Left forelimb (tissue), 1 donor: ENCODE results near the gene JUP.
"Not testable (repeated sequence)": the region's sequence is repeated elsewhere in the genome, so short reads cannot be mapped to it uniquely, and the experiment has no call there.

Experiments
- DNase-seq: peaks from one replicate; pipeline ENCODE4 v3.0.0-alpha.2; 2018; ENCODE audit warnings: low spot score

JUP gene

DNA sequence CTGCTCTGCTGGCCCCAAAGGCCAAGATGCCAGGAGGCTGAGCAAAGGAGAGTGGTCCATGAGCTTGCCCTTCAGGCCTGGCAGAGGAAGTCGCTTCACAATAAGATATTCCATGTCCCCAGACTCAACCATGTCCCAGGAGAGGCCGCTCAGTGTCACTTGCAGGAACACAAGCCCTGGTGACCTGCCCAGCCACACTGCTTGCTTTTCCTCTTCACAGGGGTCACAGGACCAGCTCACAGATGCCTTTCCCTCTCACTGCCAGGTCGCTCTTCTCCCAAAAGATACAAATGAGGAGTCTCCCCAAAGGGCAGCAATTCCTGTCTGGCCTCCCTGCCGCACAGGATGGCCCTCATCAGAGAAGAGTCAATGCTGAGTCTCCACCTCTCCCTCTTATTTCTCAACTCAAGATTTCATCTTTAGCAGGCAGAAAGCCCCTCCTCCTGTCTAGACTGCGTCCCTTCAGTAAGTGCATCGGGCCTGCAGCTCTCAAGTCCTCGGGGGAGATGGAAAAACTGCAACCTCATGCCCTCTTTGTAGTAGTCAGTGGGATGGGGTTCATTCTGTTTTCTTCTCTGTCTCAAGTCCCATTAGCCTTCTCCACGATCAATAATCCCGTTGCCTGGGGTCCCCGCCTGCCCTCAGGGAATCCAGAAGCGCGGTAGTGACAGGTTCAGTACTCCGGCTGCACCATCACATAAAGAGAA is 5.0 kb downstream of the JUP start:
- no peak for DNase-seq

DNA sequence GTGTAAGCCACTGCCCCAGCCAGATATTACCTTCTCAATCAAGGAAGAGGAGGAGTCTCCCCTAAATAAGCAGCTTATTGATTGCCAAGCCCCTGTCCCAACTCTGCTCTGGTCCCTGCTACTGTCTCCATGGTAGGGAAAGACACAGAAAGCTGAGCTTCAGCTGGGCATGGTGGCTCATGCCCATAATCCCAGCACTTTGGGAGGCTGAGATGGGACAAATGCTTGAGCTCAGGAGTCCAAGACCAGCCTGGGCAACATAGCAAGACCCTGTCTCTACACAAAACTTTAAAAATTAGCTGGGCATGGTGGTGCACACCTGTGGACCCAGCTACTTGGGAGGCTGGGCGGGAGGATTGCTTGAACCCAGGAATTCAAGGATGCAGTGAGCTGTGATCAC is 6.6 kb downstream of the JUP start:
- DNase-seq, result no peak

GRCh38 chr17:41777574-41778188 is 8.8 kb downstream of the JUP start:
- DNase-seq, result peak; percentile 86

DNA sequence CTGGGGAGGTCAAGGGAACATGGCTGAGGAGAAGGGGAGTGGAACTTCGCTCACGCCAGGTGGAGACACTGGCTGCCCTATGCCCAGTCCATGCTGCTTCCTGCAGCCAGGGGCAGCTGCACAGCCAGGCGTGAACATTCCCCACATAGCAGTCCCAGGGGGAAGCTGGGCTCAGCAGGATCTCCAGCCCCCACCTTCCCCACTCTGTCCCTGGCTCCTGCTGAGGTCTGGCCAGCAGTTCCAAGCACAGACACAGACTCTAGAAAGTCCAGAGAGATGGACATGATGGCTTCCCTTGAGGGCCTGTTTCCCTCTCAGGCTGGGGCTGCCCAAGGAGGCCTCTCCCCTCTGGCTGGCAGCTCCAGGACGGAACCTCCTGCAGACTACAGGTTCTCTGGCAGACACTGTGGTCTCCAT is 9.3 kb downstream of the JUP start:
- DNase-seq, result no peak

- not testable (repeated sequence) for DNase-seq
Observed at GRCh38 chr17:41776262-41776900, 10.1 kb downstream of the JUP start.

- no peak for DNase-seq
Observed at GRCh38 chr17:41775394-41776226, 10.9 kb downstream of the JUP start.

DNA sequence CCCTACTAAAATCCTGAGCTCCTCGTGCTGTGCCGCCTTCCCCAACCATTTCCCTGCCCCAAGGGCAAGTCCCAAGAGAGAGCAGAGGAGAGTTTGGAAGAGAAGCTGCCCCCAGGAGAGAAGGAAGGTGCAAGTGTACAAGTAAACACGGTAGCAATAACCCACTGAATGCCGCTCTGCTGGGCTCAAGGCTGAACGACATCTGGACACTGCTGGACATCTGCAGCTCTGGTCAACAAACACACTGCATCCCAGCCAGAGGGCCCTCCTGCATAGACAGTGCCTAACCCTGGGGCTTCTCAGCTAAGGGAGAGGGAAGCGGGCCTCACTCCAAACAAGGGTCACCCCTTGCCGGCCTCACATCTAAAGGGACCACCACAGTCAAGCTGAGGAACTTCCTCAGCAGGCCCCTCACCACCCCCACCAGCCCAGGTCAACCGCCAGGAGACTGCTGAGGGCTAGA is 12.7 kb downstream of the JUP start:
- no peak for DNase-seq

GRCh38 chr17:41773190-41773588 is 13.3 kb downstream of the JUP start:
- no peak for DNase-seq

GRCh38 chr17:41772586-41773189 is 13.8 kb downstream of the JUP start:
- no peak for DNase-seq

DNA sequence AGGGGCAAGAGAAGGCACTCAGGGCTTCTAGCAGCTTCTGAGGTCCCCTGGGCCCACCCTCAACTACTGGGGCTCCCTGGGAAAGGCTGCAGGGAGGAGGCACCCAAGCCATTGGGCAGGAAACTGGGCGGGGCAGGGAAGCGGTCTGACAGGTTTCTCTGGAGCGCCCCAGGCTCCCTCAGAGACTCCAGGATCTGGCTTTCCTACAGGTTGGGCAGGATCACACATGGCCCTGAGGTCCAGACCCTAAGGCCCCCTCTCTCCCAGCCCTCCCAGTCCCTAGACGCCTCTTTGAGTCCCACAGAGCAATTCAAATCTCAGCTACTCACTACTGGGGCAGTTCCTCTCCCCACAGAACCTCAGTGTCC is 14.3 kb downstream of the JUP start:
- no peak for DNase-seq

DNA sequence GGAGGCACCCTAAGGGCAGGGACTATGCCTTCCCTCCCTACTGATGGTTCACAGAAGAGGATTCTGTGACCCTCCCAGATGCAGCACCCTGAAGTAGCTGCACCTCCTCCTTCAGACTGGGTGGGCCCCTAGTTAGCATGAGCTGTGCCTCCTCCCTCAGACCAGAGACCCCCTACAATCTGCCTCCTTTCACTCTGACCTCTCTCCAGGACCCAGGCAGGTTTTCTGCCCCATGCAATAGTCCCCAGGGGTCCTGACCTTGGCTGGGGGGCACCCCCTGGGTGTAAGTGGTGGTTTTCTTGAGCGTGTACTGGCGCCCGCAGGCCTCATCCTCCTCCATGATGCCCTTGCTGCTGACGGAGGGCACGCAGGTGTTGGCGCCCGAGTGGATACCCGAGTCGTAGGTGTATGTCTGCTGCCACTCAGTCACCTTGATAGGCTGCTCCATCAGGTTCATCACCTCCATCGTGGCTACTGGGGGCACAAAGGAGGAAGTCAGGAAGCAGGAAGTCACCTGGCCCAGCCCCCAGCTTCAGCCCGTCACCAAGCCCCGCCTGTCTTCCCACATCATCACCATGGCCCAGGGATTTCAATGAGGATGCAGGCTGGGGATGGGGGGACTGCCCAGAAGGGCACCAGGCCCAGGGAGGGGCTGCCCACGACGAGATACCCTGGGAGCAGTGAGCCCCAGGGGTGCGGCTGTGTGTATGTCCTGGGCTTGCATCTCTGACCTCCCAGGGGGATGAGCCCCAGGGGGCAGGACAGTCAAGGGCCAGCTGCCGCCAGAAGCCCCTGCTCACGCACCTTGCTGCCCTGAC is 14.9 kb downstream of the JUP start:
- no peak for DNase-seq

- no peak for DNase-seq
Observed at GRCh38 chr17:41769985-41770384, 16.5 kb downstream of the JUP start.

- DNase-seq, result no peak
Observed at GRCh38 chr17:41769346-41769862, 17.1 kb downstream of the JUP start.

DNA sequence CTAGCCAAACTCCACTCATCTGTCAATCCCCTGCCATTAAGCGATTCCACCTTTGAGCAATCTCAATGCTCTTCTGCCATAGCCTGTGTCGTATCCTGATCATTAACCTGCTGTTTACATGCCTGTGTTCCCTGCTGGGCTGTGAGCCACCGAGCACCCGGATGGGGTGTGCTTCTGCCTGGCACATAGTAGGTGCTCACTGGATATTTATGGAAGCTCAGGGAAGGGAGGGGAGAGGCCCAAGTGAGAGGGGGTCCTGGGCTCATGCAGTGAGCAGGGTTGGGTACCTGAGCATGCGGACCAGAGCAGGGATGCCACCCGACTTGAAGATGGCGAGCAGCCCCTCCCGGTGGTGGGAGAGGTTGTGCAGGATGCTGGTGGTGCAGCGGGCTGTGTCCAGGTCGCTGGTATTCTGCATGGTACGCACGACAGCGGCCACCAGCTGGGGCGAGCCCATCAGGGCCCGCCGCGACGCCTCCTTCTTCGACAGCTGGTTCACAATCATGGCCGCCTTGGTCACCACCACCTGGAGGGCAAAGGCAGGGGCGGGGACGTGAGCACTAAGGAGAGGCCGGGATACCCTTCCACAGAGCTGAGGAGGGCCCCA is 17.7 kb downstream of the JUP start:
- DNase-seq, result no peak

GRCh38 chr17:41767324-41768042 is 19.0 kb downstream of the JUP start:
- no peak for DNase-seq

- no peak for DNase-seq
Observed at GRCh38 chr17:41766135-41766534, 20.4 kb downstream of the JUP start.

- no peak for DNase-seq
Observed at GRCh38 chr17:41763327-41763726, 23.2 kb downstream of the JUP start.

DNA sequence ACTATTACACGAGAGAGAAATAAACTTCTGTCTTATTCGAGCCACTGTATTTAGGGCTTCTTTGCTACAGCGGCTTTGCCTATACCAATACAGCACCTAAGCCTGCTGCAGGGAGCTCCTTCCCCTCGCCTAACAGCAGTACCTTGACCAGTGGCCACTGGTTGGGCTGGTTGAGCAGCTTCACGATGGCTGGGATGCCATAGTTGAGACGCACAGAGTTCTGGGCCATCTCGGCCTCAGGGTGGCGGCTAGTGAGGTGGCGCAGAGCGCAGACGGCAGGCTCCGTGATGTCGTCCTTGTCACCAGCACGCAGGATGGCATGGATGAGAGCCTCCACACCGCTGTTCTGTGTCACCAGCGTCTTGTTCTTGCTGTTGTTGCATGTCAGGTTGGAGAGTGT is 23.7 kb downstream of the JUP start:
- DNase-seq, result no peak

DNA sequence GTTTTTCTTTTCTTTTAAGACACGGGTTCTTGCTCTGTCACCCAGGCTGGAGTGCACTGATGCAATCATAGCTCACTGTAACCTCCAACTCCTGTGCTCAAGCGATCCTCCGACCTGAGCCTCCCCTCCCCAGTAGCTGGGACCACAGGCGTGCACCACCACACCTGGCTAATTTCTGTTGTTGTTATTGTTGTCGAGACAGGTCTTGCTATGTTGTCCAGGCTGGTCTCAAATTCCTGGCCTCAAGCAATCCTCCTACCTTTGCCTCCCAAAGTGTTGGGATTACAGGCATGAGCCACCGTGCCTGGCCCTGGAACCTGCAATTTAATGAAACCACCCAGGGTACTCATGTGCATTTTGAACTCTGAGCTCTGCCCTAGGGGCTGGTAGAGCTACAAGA is 24.1 kb downstream of the JUP start:
- no peak for DNase-seq

GRCh38 chr17:41760878-41761277 is 25.6 kb downstream of the JUP start:
- DNase-seq, result no peak
